ENCODE data around the gene MGAT3.

The MGAT3 gene

GRCh38 chr22:39415506-39415905 is 41.3 kb upstream of the MGAT3 start:
- H3K4me1 ChIP-seq (ENCODE audit: control insufficient read depth, insufficient read depth, low read length, poor library complexity, severe bottlenecking), result peaks cover 16% of the 10 kb centered on the region
- H3K4me3 ChIP-seq (ENCODE audit: insufficient read depth, low read depth, low read length, poor library complexity, severe bottlenecking), result no peak overlapping the region
- no peaks in the 10 kb centered on the region for H3K27me3 ChIP-seq (replicated peaks; ENCODE audit: control insufficient read depth, insufficient read depth, low read length, poor library complexity, severe bottlenecking)
- H3K36me3 ChIP-seq (ENCODE audit: control insufficient read depth, insufficient read depth, low read length), result peaks cover 55% of the 10 kb centered on the region
- H3K9me3 ChIP-seq (ENCODE audit: control insufficient read depth, low read length), result no peaks in the 10 kb centered on the region
- DNase-seq, result no peak
- no peak overlapping the region for H3K27ac ChIP-seq (ENCODE audit: insufficient read depth, low read length, poor library complexity, severe bottlenecking)

DNA sequence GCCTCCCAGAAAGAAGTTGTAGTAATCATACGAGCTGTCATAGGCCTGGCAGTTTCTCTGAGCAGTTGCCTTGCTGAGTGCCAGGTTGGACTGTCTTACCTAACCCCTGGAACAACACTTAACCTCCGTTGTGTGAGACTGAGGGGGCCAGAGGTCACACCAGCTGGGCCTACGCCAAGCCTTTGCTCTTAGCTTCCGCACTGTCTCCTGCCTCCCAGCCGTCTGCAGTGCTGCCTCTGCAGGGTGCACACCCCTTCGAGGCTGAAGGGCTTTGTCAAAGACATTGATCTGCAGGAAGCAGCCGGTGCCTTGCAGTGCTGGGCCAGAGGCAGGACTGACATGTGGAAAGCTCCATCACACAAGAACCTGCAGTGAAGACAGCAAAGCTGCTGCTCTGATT is 40.5 kb upstream of the MGAT3 start:
- H3K9me3 ChIP-seq (ENCODE audit: control insufficient read depth, low read length), result no peaks in the 10 kb centered on the region
- H3K4me3 ChIP-seq (ENCODE audit: insufficient read depth, low read depth, low read length, poor library complexity, severe bottlenecking), result no peak overlapping the region
- H3K27ac ChIP-seq (ENCODE audit: insufficient read depth, low read length, poor library complexity, severe bottlenecking), result no peak overlapping the region
- no peak for DNase-seq
- no peaks in the 10 kb centered on the region for H3K27me3 ChIP-seq (replicated peaks; ENCODE audit: control insufficient read depth, insufficient read depth, low read length, poor library complexity, severe bottlenecking)
- H3K4me1 ChIP-seq (ENCODE audit: control insufficient read depth, insufficient read depth, low read length, poor library complexity, severe bottlenecking), result peaks cover 16% of the 10 kb centered on the region
- peaks cover 60% of the 10 kb centered on the region for H3K36me3 ChIP-seq (ENCODE audit: control insufficient read depth, insufficient read depth, low read length)

- no peak overlapping the region for H3K27ac ChIP-seq (ENCODE audit: insufficient read depth, low read length, poor library complexity, severe bottlenecking)
- H3K4me1 ChIP-seq (ENCODE audit: control insufficient read depth, insufficient read depth, low read length, poor library complexity, severe bottlenecking), result peaks cover 8% of the 10 kb centered on the region
- DNase-seq, result no peak
- H3K36me3 ChIP-seq (ENCODE audit: control insufficient read depth, insufficient read depth, low read length), result peaks cover 64% of the 10 kb centered on the region
- H3K9me3 ChIP-seq (ENCODE audit: control insufficient read depth, low read length), result no peaks in the 10 kb centered on the region
- H3K4me3 ChIP-seq (ENCODE audit: insufficient read depth, low read depth, low read length, poor library complexity, severe bottlenecking), result no peak overlapping the region
- H3K27me3 ChIP-seq (replicated peaks; ENCODE audit: control insufficient read depth, insufficient read depth, low read length, poor library complexity, severe bottlenecking), result no peaks in the 10 kb centered on the region
Measured at GRCh38 chr22:39417641-39418040, 39.2 kb upstream of the MGAT3 start.

- peaks cover 68% of the 10 kb centered on the region for H3K36me3 ChIP-seq (ENCODE audit: control insufficient read depth, insufficient read depth, low read length)
Measured at GRCh38 chr22:39418696-39419095, 38.1 kb upstream of the MGAT3 start.

DNA sequence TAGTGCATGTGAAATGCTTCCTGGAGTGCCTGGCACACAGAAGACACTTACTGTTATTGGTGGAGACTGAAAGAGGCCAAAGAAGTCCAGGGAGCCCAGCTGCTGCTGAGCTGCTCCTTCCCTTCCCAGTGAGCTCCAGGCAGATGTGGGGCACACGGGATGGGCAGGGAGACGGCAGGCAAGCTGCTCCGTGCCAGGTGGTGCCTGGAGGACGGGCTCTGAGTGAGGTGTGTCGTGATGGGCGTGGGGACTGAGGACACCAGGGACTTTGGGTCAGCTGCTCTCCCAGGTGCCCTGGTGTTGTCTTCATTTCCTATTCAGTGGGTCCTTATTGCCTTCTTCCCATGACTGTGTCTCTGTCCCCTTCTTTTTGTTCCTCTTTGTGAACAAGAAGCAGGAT is 37.7 kb upstream of the MGAT3 start:
- no peak overlapping the region for H3K27ac ChIP-seq (ENCODE audit: insufficient read depth, low read length, poor library complexity, severe bottlenecking)
- no peaks in the 10 kb centered on the region for H3K9me3 ChIP-seq (ENCODE audit: control insufficient read depth, low read length)
- H3K27me3 ChIP-seq (replicated peaks; ENCODE audit: control insufficient read depth, insufficient read depth, low read length, poor library complexity, severe bottlenecking), result no peaks in the 10 kb centered on the region
- H3K4me1 ChIP-seq (ENCODE audit: control insufficient read depth, insufficient read depth, low read length, poor library complexity, severe bottlenecking), result peaks cover 2% of the 10 kb centered on the region
- peaks cover 71% of the 10 kb centered on the region for H3K36me3 ChIP-seq (ENCODE audit: control insufficient read depth, insufficient read depth, low read length)
- DNase-seq, result no peak
- no peak overlapping the region for H3K4me3 ChIP-seq (ENCODE audit: insufficient read depth, low read depth, low read length, poor library complexity, severe bottlenecking)

More at GRCh38 chr22:39418696-39419095, 38.1 kb upstream of the MGAT3 start:
- Histone ChIP-seq H3K27me3 (replicated peaks; ENCODE audit: control insufficient read depth, insufficient read depth, low read length, poor library complexity, severe bottlenecking) (no peaks in the 10 kb centered on the region), H3K9me3 (ENCODE audit: control insufficient read depth, low read length) (no peaks in the 10 kb centered on the region), H3K4me3 (ENCODE audit: insufficient read depth, low read depth, low read length, poor library complexity, severe bottlenecking) (no peak overlapping the region), H3K4me1 (ENCODE audit: control insufficient read depth, insufficient read depth, low read length, poor library complexity, severe bottlenecking) (peaks cover 6% of the 10 kb centered on the region), H3K27ac (ENCODE audit: insufficient read depth, low read length, poor library complexity, severe bottlenecking) (no peak overlapping the region)
- DNase-seq, result no peak

- H3K27me3 ChIP-seq (replicated peaks; ENCODE audit: control insufficient read depth, insufficient read depth, low read length, poor library complexity, severe bottlenecking), result no peaks in the 10 kb centered on the region
- H3K4me1 ChIP-seq (ENCODE audit: control insufficient read depth, insufficient read depth, low read length, poor library complexity, severe bottlenecking), result no peaks in the 10 kb centered on the region
- H3K27ac ChIP-seq (ENCODE audit: insufficient read depth, low read length, poor library complexity, severe bottlenecking), result no peak overlapping the region
- H3K4me3 ChIP-seq (ENCODE audit: insufficient read depth, low read depth, low read length, poor library complexity, severe bottlenecking), result no peak overlapping the region
- DNase-seq, result no peak
- no peaks in the 10 kb centered on the region for H3K9me3 ChIP-seq (ENCODE audit: control insufficient read depth, low read length)
- peaks cover 69% of the 10 kb centered on the region for H3K36me3 ChIP-seq (ENCODE audit: control insufficient read depth, insufficient read depth, low read length)
Measured at GRCh38 chr22:39419911-39420310, 36.9 kb upstream of the MGAT3 start.

- Histone ChIP-seq H3K36me3 (ENCODE audit: control insufficient read depth, insufficient read depth, low read length) (peaks cover 56% of the 10 kb centered on the region), H3K4me1 (ENCODE audit: control insufficient read depth, insufficient read depth, low read length, poor library complexity, severe bottlenecking) (no peaks in the 10 kb centered on the region), H3K4me3 (ENCODE audit: insufficient read depth, low read depth, low read length, poor library complexity, severe bottlenecking) (no peak overlapping the region), H3K9me3 (ENCODE audit: control insufficient read depth, low read length) (no peaks in the 10 kb centered on the region), H3K27ac (ENCODE audit: insufficient read depth, low read length, poor library complexity, severe bottlenecking) (no peak overlapping the region), H3K27me3 (replicated peaks; ENCODE audit: control insufficient read depth, insufficient read depth, low read length, poor library complexity, severe bottlenecking) (no peaks in the 10 kb centered on the region)
- DNase-seq, result no peak
Measured at GRCh38 chr22:39421691-39422090, 35.1 kb upstream of the MGAT3 start.

DNA sequence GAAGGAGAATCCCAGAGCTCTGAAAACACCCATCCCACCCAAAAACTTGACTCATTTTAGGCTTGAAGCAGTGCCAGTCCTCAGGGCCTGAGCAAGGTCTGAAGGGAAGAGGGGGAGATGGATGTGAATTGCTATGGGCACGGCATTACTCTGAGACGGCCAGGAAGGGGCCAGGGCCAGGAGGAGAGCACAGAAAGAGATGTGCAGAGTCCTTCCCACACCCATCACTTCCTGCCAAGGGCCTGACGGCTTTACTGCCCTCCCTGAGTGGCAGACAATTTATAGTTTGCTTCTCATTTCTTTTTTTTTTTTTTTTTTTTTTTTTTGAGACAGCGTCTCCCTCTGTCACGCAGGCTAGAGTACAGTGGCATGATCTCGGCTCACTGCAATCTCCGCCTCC is 34.7 kb upstream of the MGAT3 start:
- H3K36me3 ChIP-seq (ENCODE audit: control insufficient read depth, insufficient read depth, low read length), result peaks cover 56% of the 10 kb centered on the region
- no peak for DNase-seq
- H3K27ac ChIP-seq (ENCODE audit: insufficient read depth, low read length, poor library complexity, severe bottlenecking), result no peak overlapping the region
- H3K4me3 ChIP-seq (ENCODE audit: insufficient read depth, low read depth, low read length, poor library complexity, severe bottlenecking), result no peak overlapping the region
- no peaks in the 10 kb centered on the region for H3K9me3 ChIP-seq (ENCODE audit: control insufficient read depth, low read length)
- no peaks in the 10 kb centered on the region for H3K27me3 ChIP-seq (replicated peaks; ENCODE audit: control insufficient read depth, insufficient read depth, low read length, poor library complexity, severe bottlenecking)
- no peaks in the 10 kb centered on the region for H3K4me1 ChIP-seq (ENCODE audit: control insufficient read depth, insufficient read depth, low read length, poor library complexity, severe bottlenecking)

GRCh38 chr22:39422721-39423120 is 34.1 kb upstream of the MGAT3 start:
- Histone ChIP-seq H3K27me3 (replicated peaks; ENCODE audit: control insufficient read depth, insufficient read depth, low read length, poor library complexity, severe bottlenecking) (no peaks in the 10 kb centered on the region), H3K27ac (ENCODE audit: insufficient read depth, low read length, poor library complexity, severe bottlenecking) (no peak overlapping the region), H3K9me3 (ENCODE audit: control insufficient read depth, low read length) (no peaks in the 10 kb centered on the region), H3K36me3 (ENCODE audit: control insufficient read depth, insufficient read depth, low read length) (peaks cover 59% of the 10 kb centered on the region), H3K4me3 (ENCODE audit: insufficient read depth, low read depth, low read length, poor library complexity, severe bottlenecking) (no peak overlapping the region), H3K4me1 (ENCODE audit: control insufficient read depth, insufficient read depth, low read length, poor library complexity, severe bottlenecking) (no peaks in the 10 kb centered on the region)
- DNase-seq, result no peak

DNA sequence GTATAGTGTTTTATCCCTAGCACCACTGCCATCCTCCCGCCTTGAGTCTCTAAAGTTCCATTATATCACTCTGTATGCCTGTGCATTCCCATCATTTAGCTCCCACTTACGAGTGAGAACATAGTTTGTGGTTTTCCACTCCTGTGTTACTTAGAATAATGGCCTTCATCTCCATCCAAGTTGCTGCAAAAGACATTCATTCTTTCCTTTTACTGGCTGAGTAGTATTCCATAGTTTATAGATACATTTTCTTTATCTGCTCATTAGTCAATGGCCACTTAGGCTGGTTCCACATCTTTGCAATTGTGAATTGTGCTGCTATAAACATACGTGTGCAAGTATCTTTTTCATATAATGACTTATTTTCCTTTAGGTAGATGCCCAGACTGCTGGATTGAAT is 32.8 kb upstream of the MGAT3 start:
- Histone ChIP-seq H3K9me3 (ENCODE audit: control insufficient read depth, low read length) (no peaks in the 10 kb centered on the region), H3K4me3 (ENCODE audit: insufficient read depth, low read depth, low read length, poor library complexity, severe bottlenecking) (no peak overlapping the region), H3K4me1 (ENCODE audit: control insufficient read depth, insufficient read depth, low read length, poor library complexity, severe bottlenecking) (no peaks in the 10 kb centered on the region), H3K27ac (ENCODE audit: insufficient read depth, low read length, poor library complexity, severe bottlenecking) (no peak overlapping the region), H3K36me3 (ENCODE audit: control insufficient read depth, insufficient read depth, low read length) (peaks cover 59% of the 10 kb centered on the region), H3K27me3 (replicated peaks; ENCODE audit: control insufficient read depth, insufficient read depth, low read length, poor library complexity, severe bottlenecking) (no peaks in the 10 kb centered on the region)
- no peak for DNase-seq
